ENCODE data around the gene ADIPOR2.

The ADIPOR2 gene

GRCh38 chr12:1758887-1759286 lies 68.0 kb downstream of the ADIPOR2 start:
- H3K4me3 ChIP-seq (ENCODE audit: low read depth, low read length) = no peak overlapping the region
- TF ChIP-seq, protein P1, sequence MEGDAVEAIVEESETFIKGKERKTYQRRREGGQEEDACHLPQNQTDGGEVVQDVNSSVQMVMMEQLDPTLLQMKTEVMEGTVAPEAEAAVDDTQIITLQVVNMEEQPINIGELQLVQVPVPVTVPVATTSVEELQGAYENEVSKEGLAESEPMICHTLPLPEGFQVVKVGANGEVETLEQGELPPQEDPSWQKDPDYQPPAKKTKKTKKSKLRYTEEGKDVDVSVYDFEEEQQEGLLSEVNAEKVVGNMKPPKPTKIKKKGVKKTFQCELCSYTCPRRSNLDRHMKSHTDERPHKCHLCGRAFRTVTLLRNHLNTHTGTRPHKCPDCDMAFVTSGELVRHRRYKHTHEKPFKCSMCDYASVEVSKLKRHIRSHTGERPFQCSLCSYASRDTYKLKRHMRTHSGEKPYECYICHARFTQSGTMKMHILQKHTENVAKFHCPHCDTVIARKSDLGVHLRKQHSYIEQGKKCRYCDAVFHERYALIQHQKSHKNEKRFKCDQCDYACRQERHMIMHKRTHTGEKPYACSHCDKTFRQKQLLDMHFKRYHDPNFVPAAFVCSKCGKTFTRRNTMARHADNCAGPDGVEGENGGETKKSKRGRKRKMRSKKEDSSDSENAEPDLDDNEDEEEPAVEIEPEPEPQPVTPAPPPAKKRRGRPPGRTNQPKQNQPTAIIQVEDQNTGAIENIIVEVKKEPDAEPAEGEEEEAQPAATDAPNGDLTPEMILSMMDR (IDR thresholded peaks at IDR 0.05; ENCODE audit: low read depth, low read length) = no peak

DNA sequence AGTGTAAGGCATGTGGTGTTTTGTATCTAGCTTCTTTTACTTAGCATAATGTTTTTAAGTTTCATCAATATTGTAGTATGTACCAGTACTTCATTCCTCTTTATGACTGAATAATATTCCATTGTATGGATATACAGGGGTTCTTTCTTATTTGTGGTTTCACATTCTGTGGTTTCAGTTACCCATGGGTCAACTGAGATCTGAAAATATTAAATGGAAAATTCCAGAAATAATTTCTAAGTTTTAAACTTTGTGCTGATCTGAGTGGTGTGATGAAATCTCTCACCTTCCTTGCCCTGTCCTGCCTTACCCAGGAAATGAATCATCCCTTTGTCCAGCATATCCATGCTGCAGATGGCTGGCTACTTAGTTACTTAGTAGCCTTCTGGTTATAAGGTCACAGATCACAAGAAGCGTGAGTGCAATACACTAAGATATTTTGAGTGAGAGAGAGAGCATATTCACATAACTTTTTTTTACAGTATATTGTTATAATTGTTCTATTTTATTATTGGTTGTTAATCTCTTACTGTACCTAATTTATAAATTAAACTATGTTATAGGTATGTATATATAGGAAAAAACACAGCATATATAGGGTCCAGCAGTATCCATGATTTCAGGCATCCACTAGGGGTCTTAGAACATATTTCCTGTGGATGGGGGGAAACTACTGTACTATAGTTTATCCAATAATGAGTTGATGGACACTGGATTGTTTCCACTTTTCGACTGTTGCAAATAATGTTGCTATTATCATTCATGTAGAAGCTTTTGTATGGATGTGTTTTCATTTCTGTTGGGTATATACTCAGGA lies 69.9 kb downstream of the ADIPOR2 start:
- TF ChIP-seq, protein P1 (IDR thresholded peaks at IDR 0.05; ENCODE audit: low read depth, low read length) = no peak
- H3K4me3 ChIP-seq (ENCODE audit: low read depth, low read length) = no peak overlapping the region

GRCh38 chr12:1761857-1762256 lies 71.0 kb downstream of the ADIPOR2 start:
- TF ChIP-seq, protein P1 (IDR thresholded peaks at IDR 0.05; ENCODE audit: low read depth, low read length) = no peak
- no peak overlapping the region for H3K4me3 ChIP-seq (ENCODE audit: low read depth, low read length)

DNA sequence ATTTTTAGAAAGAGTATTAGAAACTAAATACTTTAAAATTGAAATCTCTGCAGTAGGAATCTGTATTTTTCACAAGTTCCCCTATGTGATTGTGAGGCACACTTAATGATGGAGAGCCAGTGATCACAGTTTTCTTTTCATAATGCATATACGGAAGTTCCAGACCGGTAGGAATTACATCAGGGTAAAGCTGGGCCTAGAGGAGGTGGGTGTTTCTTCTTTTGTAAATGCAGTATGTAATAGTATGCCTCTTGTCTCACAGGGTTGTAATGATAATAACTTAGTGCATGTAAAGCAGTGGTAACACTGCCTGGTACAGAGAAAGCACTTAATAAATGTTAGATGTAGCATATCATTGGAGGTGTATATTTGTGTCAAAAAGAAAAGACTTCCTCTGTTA lies 72.3 kb downstream of the ADIPOR2 start:
- TF ChIP-seq, protein P1 (IDR thresholded peaks at IDR 0.05; ENCODE audit: low read depth, low read length) = no peak
- no peak overlapping the region for H3K4me3 ChIP-seq (ENCODE audit: low read depth, low read length)

DNA sequence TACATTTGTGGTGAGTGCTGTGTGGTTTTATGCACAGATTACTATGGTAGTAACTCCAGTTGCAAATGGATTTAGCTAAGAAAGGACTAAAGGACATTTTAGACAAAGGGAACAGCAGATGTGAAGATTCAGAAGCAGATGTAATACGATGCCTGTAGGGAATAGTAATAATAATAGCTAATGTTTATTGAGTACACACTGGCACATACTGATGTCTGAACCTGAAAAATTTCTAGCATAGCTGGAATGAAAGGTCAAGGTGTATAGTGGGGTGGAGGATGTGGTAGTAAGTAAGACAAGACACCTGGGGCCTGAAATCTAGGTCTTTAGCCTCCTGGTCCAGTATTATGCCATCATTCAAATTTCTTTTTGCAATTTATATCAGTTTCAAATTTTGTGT lies 75.2 kb downstream of the ADIPOR2 start:
- TF ChIP-seq, protein P1 (IDR thresholded peaks at IDR 0.05; ENCODE audit: low read depth, low read length) = no peak
- H3K4me3 ChIP-seq (ENCODE audit: low read depth, low read length) = no peak overlapping the region

GRCh38 chr12:1767407-1768090 lies 76.7 kb downstream of the ADIPOR2 start:
- TF ChIP-seq, protein P1 (IDR thresholded peaks at IDR 0.05; ENCODE audit: low read depth, low read length) = no peak
- H3K4me3 ChIP-seq (ENCODE audit: low read depth, low read length) = no peak overlapping the region

GRCh38 chr12:1768615-1769014 lies 77.7 kb downstream of the ADIPOR2 start:
- H3K4me3 ChIP-seq (ENCODE audit: low read depth, low read length) = no peak overlapping the region
- TF ChIP-seq, protein P1 (IDR thresholded peaks at IDR 0.05; ENCODE audit: low read depth, low read length) = no peak

All from WI38 (cell line).